Measurements from ENCODE around the gene ARF1.

ARF1 gene

DNA sequence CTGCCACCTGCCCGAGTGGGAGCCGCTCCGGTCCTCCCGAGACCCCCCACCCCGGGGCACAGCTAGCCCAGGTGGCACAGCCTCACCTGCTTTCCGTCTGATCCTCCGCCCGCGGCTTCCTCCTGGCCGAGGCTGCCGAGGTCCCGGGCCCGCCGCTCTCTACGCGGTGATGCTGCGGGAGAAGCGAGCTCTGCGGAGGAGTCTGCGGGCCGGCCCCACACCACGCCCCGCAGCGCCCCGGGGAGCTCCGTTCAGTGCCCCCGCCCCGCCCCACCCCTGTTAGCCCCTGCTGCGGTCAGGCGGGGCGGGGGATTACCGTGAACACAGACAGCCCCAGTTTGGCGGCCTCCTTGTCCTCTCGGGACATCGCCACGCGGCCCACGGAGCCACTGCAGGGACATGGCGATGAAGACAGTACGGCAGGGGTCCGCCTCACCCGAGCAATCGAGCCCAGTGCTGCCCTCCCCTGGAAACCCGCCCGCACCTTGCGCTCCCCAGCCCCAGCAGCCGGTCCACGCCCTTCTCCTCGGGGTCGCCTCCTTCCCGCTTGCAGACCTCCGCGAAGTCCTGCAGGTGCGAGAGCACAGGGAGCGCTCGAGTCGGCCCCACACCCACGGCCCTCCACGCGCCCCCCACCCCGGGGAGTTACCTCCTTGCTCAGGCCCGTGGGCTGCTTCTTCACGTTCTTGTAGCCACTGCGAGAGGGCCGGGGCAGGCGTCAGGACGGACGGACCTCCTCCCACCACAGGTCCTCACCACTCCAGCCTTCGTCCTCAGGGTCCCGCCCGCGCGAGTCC lies 19.7 kb downstream of the ARF1 start:
- H3K9me3 ChIP-seq = no peaks in the 10 kb centered on the region
- peak overlapping the region; percentile 97 for H3K4me3 ChIP-seq
- peaks cover 5% of the 10 kb centered on the region for H3K4me1 ChIP-seq
- peaks cover 52% of the 10 kb centered on the region for H3K36me3 ChIP-seq (replicated peaks)
- peak in 1 of 2 experiments; percentile 78 for DNase-seq (ENCODE audit: low spot score in 2 of 2)
- H3K27me3 ChIP-seq (ENCODE audit: low read depth) = no peaks in the 10 kb centered on the region
- in situ Hi-C loops (cut with MboI; ENCODE audit: low sequenced_read_pairs) = no loop called here

DNA sequence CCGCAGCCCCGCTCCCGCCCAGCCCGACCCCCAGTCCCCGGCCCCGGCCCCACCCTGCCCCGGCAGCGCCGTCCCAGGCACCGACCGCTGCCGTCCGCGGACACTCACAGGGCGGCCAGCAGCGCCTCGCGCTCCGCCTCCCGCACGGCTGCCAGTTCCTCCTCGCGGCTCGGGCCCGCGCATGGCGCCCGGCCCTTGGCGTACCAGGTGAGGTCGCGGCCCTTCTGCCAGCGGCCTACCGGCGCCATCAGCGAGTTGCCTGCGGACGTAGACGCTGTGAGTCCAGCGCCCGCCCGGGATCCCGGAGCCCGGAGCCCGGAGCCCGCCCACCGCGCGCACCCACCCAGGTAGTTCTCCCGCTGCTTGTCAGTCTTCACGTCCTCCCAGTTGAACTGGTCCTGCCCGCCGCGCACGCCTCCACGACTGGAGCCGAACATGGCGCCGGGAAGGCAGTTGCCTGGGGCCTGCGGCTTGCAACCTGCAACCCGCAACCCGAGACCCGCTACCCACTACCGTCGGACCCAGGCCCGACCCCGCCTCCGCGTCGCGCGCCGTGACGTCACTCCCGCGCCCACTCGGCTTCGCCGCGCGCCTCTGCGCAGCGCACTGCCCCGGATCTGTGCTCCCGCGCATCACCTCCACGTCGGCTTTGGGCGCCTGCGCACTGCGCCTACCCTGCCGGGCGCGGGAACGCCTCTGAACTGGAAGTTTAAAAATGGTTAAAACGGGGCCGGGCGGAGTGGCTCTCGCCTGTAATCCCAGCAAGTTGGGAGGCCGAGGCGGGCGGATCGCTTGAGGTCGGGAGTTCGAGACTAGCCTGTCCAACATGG lies 20.5 kb downstream of the ARF1 start, which contains the start of gene C1orf35:
TSS of gene C1orf35 (minus strand) at position 535 of the 830 bp plus-strand sequence. CDS start at position 437, 98 bp downstream.
- DNase-seq (ENCODE audit: low spot score in 2 of 2) = peak; percentile 92 to 96
- peak within 1 kb of the TSS; percentile 97 for H3K4me3 ChIP-seq
- in situ Hi-C loops (cut with MboI; ENCODE audit: low sequenced_read_pairs) = no loop called here
- H3K27me3 ChIP-seq (ENCODE audit: low read depth) = no peaks in the 10 kb centered on the region
- peaks cover 5% of the 10 kb centered on the region for H3K4me1 ChIP-seq
- H3K9me3 ChIP-seq = no peaks in the 10 kb centered on the region
- peaks cover 50% of the 10 kb centered on the region for H3K36me3 ChIP-seq (replicated peaks)

DNA sequence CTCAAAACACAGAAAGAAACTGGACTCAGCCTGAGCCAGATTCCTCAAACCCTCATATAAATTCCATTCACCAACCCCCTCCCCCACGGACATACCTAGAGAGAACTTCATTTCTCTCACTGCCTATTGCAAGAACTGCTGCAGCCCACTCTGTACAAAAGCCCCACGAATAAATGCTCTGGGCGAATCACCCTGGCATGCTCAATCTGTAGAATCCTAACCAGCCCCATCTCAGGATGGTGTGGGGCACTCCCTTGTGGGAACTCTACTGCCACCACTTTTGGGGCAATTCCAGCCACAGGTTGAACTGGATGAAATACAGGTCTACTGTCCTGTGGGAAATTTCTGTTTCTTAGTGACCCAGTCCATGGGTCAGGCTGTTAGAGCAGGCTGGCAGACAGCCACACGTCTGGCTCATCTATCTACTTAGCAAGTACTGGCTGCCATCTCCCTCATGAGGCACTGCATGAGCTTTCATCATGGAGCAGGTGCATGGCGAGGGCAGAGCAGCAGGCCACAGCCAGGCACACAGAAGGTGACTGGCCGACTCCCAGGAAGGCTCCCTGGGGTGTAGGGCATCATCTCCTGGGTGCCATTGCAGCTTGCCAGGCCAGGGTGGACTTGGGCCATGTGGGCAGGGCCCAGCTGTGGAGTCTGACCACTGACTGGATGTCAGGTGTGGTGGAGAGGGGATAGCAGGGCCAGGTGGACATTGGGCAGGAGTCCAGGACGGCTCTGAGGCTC lies 22.2 kb downstream of the ARF1 start:
- Histone ChIP-seq H3K27me3 (ENCODE audit: low read depth) (no peaks in the 10 kb centered on the region), H3K9me3 (no peaks in the 10 kb centered on the region), H3K4me1 (peaks cover 8% of the 10 kb centered on the region), H3K4me3 (no peak overlapping the region), H3K36me3 (replicated peaks) (peaks cover 33% of the 10 kb centered on the region)
- in situ Hi-C loops (cut with MboI; ENCODE audit: low sequenced_read_pairs) = no loop called here
- DNase-seq (ENCODE audit: low spot score in 2 of 2) = no peak

DNA sequence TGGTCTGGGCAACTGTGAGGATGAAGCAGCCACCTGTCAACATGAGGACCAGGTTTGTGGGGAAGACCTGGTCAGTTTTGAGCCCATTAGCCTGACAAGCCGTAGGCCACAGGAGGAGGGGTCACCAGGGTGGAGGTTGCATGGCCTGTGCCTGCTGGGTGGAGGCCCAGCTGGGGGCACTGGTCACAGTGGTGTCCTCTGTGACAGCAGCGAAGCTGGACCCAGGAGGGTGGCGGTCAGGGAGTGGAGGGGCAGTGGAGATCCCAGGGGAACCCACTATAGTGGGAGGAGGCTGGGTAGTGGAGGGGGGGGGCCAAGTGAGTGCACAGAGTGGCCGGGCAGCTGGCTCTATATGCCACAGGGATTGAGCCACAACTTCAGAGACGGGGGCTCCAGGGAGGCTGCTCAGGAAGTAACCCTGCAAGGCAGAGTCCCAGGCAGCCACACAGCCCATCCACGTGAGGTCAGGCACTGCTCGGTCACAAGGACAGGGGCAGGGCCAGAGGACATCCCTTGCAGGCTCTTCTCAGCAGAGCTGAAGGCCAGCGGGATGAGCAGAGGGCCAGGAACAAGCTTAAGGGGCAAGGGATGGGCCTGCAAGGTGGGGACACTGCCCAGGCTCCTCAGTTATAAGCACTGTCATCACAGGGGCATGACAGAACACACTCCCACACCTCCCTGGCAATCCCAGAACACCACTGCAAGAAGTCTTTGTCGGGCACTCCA lies 22.9 kb downstream of the ARF1 start:
- H3K36me3 ChIP-seq (replicated peaks) = peaks cover 26% of the 10 kb centered on the region
- no peak for DNase-seq (ENCODE audit: low spot score in 2 of 2)
- H3K27me3 ChIP-seq (ENCODE audit: low read depth) = no peaks in the 10 kb centered on the region
- peaks cover 8% of the 10 kb centered on the region for H3K4me1 ChIP-seq
- in situ Hi-C loops (cut with MboI; ENCODE audit: low sequenced_read_pairs) = no loop called here
- no peak overlapping the region for H3K4me3 ChIP-seq
- no peaks in the 10 kb centered on the region for H3K9me3 ChIP-seq

DNA sequence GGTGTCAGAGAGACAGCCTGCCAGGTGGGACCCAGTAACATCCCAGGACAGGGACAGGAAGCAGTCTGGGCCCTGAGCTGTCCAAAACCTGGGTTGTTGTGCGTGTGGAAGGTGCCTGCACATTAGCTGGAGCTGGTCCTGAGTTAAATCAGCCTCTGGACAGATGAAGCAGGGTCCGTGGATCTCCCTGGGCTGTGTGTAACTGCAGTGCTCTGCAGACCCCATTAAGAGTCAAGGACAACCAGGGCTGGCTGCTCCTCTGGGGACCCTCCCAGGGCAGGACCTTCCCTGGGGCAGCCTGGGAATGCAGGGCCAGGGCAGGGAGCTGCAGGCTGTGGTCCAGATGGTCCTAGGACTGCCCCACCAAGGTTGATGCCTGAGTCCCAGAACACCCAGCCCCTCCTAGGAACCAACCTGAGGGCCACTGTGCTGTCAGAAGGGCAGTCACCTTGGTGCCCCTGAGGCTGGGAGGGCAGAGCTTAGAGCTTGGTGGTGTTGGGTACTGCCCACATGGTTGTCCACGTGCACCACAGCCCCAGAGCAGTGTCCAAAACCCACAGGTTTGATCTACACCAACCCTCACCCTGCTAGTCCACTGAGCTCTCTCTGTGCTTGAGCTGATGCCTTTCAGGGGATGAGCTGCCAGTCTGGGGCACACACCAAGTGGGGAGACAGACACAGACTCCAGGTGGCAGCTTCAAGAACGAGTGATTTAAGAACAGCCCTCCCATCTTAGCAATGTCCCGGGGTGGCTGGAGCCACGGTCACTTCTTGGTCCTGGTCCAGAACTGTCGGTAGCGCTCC lies 23.7 kb downstream of the ARF1 start:
- H3K36me3 ChIP-seq (replicated peaks) = peaks cover 18% of the 10 kb centered on the region
- in situ Hi-C loops (cut with MboI; ENCODE audit: low sequenced_read_pairs) = no loop called here
- no peak for DNase-seq (ENCODE audit: low spot score in 2 of 2)

DNA sequence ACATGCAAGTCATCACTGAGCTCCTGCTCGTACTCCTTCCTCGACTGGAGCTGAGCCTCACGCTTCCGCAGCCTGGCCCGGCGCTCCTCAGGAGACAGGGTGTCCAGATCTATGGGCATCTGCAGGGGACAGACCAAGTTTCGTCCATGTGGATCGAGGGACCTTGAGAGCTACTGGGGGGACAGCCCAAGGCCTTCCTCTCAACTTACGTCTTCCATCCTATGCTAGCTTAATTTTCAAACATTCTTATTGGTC lies 24.2 kb downstream of the ARF1 start:
- peaks cover 8% of the 10 kb centered on the region for H3K4me1 ChIP-seq
- H3K9me3 ChIP-seq = no peaks in the 10 kb centered on the region
- H3K36me3 ChIP-seq (replicated peaks) = peaks cover 13% of the 10 kb centered on the region
- no peaks in the 10 kb centered on the region for H3K27me3 ChIP-seq (ENCODE audit: low read depth)
- H3K4me3 ChIP-seq = no peak overlapping the region
- DNase-seq (ENCODE audit: low spot score in 2 of 2) = no peak
- in situ Hi-C loops (cut with MboI; ENCODE audit: low sequenced_read_pairs) = no loop called here

More for the DNA sequence above, 23.7 kb downstream of the ARF1 start:
- no peaks in the 10 kb centered on the region for H3K27me3 ChIP-seq (ENCODE audit: low read depth)
- H3K9me3 ChIP-seq = no peaks in the 10 kb centered on the region
- peaks cover 8% of the 10 kb centered on the region for H3K4me1 ChIP-seq
- no peak overlapping the region for H3K4me3 ChIP-seq

DNA sequence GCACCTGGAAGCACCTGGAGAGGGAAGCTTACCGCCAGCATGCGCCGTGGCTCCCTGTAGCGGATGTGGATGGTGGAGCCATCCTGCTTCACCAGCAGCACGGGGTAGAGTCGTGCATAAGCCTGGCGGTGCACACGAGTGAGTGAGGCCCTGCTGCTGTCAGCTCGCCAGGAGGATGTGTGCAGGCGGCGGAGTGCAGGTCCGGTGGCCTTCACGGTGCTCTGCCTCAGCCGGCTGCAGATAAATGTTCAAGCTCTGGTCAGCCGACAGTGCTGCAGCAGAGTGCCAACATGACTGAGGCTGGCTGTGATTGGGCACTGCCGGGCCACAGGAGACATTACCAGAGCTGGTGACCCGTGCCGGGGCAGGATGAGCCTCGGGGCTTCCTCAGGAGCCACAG lies 25.1 kb downstream of the ARF1 start:
- Histone ChIP-seq H3K4me3 (no peak overlapping the region), H3K27me3 (ENCODE audit: low read depth) (no peaks in the 10 kb centered on the region), H3K36me3 (replicated peaks) (peaks cover 13% of the 10 kb centered on the region), H3K4me1 (peaks cover 8% of the 10 kb centered on the region), H3K9me3 (no peaks in the 10 kb centered on the region)
- in situ Hi-C loops (cut with MboI; ENCODE audit: low sequenced_read_pairs) = no loop called here
- DNase-seq (ENCODE audit: low spot score in 2 of 2) = no peak

DNA sequence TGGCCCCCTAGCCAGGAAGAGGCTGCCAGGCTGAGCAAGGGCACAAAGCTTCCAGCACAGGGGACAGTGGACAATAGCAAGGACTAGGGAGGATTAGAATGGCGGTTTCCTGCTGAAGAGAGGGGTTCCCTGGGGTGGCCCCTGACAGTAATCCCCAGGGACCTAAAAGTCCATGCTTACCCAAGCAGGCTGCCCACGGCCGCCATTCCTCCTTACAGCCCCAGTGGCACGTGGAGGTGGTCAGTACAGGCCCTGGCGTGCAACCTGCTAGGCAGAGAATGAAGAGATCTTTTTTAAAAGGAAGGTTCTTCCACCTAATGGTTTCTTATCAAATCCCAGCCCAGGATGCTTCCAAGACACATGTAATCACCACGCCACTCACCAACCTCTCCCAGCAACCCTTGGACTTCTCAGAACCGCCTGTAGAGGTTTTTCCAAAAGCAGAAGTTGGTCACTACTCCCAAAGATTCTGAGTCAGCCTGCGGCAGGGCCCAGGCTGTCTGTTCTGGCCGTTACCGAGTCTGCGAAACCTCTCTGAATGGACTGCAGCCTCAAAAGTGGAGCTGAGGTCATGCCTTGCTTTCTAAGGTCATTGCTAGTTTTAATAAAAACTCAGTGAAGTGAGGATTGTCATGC lies 25.7 kb downstream of the ARF1 start:
- Histone ChIP-seq H3K36me3 (replicated peaks) (peaks cover 13% of the 10 kb centered on the region), H3K4me1 (peaks cover 8% of the 10 kb centered on the region), H3K9me3 (no peaks in the 10 kb centered on the region), H3K4me3 (peak overlapping the region; percentile 89), H3K27me3 (ENCODE audit: low read depth) (no peaks in the 10 kb centered on the region)
- DNase-seq (ENCODE audit: low spot score in 2 of 2) = no peak
- in situ Hi-C loops (cut with MboI; ENCODE audit: low sequenced_read_pairs) = no loop called here

DNA sequence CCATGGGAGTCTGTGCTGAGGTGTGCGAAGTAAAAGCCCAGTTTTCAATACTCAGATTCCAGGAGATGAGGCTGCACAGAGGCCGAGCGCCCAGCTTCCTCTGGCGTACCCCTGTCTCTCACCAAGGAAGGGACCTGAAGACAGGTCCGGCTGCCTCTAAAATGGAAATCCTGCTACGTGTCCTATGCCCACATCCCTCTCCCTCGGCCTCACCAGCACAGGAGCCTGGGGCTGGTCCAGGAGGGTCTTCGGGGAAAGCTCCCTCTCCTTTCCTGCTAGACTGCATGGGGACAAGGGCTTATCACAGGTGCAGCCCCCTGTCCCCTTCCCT lies 26.2 kb downstream of the ARF1 start:
- DNase-seq (ENCODE audit: low spot score in 2 of 2) = no peak
- no peaks in the 10 kb centered on the region for H3K9me3 ChIP-seq

DNA sequence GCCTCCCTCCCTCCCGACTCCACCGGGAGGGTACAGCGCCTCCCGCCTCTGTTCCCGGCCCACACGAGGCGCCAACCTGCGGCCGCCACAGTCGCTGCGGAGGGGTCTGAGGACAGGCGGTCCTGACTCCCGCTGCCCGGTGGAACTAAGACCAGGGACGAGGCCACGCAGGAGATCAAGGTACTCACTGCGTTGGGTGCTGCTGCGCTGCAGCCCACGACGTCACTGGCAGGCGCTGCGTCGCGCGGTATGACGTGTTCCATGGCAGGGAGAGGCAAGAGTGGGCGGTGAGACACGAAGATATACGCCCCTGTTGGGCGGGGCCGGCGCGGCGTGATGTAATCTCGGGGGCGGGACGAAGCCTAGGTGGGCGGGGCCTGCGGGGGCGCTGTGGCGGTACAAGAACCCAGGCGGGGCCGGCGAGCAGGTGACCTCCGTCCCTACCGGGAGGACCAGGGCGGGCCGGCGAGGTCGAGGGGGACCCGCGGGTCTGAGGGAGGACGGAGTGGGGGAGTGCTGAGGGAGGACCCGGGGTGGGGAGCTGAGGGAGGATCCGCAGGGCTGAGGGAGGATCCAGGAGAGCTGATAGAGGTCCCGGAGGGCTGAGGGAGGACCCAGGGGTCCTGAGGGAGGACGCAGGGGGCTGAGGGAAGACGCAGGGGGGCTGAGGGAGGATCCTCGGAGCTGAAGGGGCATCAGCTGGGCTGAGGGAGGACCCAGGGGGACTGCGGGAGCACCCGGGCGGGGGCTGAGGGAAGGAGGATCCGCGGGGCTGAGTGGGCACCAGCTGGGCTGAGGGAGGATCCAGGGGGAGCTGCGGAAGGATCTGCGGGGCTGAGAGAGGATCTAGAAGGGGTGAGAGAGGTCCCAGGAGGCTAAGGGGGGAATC lies 26.8 kb downstream of the ARF1 start, which contains the start of gene MRPL55:
TSS of gene MRPL55 (minus strand) at position 227 of the 889 bp plus-strand sequence. CDS start 1,039 bp downstream, outside the sequence.
- peak within 1 kb of the TSS; percentile 89 for H3K4me3 ChIP-seq
- H3K9me3 ChIP-seq = no peaks in the 10 kb centered on the region
- H3K36me3 ChIP-seq (replicated peaks) = peaks cover 13% of the 10 kb centered on the region
- H3K27me3 ChIP-seq (ENCODE audit: low read depth) = no peaks in the 10 kb centered on the region
- DNase-seq (ENCODE audit: low spot score in 2 of 2) = peak; percentile 93 to 97
- peaks cover 2% of the 10 kb centered on the region; the same call in 1 of the 2 replicates for H3K4me1 ChIP-seq
- in situ Hi-C loops (cut with MboI; ENCODE audit: low sequenced_read_pairs) = no loop called here

More for the DNA sequence above, 26.2 kb downstream of the ARF1 start:
- peaks cover 5% of the 10 kb centered on the region for H3K4me1 ChIP-seq
- H3K4me3 ChIP-seq = peak overlapping the region; percentile 89
- in situ Hi-C loops (cut with MboI; ENCODE audit: low sequenced_read_pairs) = no loop called here
- H3K27me3 ChIP-seq (ENCODE audit: low read depth) = no peaks in the 10 kb centered on the region
- H3K36me3 ChIP-seq (replicated peaks) = peaks cover 13% of the 10 kb centered on the region

DNA sequence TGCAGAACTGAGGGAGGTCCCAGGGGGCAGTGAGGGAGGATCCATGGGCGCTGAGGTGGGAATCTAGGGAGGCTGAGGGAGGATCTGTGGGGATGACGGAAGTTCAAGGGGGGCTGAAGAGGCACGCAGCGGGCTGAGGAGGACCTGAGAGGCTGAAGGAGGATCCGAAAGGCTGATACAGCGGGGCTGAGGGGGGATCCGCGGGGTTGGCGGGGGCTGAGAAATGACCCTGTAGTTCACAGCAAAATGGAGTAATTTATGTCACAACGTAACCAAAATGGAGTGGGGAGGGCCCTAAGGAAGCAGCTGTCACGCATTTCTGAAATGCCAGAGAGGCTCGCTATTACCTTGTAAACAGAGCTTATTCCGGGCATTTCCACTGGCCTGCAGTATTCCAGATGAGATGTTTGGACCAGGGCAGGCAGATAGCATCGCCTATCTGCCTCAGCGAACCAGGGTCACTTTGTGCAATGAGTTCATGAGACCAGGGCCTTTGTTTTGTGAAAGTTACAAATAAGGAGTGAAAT lies 27.5 kb downstream of the ARF1 start:
- no peaks in the 10 kb centered on the region for H3K27me3 ChIP-seq (ENCODE audit: low read depth)
- H3K9me3 ChIP-seq = no peaks in the 10 kb centered on the region
- no peak for DNase-seq (ENCODE audit: low spot score in 2 of 2)
- in situ Hi-C loops (cut with MboI; ENCODE audit: low sequenced_read_pairs) = no loop called here
- peaks cover 13% of the 10 kb centered on the region for H3K36me3 ChIP-seq (replicated peaks)
- peak overlapping the region; percentile 89 for H3K4me3 ChIP-seq
- H3K4me1 ChIP-seq = peaks cover 2% of the 10 kb centered on the region; the same call in 1 of the 2 replicates
